ENCODE measurements around the gene FRZB. TPM values are rescaled to one million over a fixed set of nuclear protein-coding genes. Genes with fewer than 3 reads are reported as not detected.

Gene FRZB
- total and polyA plus RNA-seq, 9 of the 15 experiments (the other 6 are each of a cell fraction or from before 2014, with no cell fraction given), result 0.01 to 0.05 (median 0.03) TPM; not detected in 6

- no peak for TF ChIP-seq KDM5B (IDR thresholded peaks at IDR 0.05; ENCODE audit: insufficient replicate concordance, low read depth, low read length)
- no peak for TF ChIP-seq PTBP1 (IDR thresholded peaks at IDR 0.05; ENCODE audit: low read depth, low read length)
- TF ChIP-seq MYC (IDR thresholded peaks at IDR 0.05; ENCODE audit: low read depth, low read length), result no peak
- no peak for TF ChIP-seq MYC (CRISPR knock-in tag; IDR thresholded peaks at IDR 0.05; ENCODE audit: borderline replicate concordance, low read depth)
- no peak for TF ChIP-seq HMGN3 (IDR thresholded peaks at IDR 0.05; ENCODE audit: borderline replicate concordance, extremely low read depth, insufficient read length, low read depth, low read length)
- TF ChIP-seq ZNF165 (CRISPR knock-in tag; IDR thresholded peaks at IDR 0.05; ENCODE audit: borderline replicate concordance), result no peak
- TF ChIP-seq POLR2A (conservative IDR thresholded peaks at IDR 0.05), result no peak
- no peak for TF ChIP-seq MITF (IDR thresholded peaks at IDR 0.05)
- no peak for TF ChIP-seq SMARCA5 (IDR thresholded peaks at IDR 0.05)
- TF ChIP-seq ZNF197 (CRISPR knock-in tag; IDR thresholded peaks at IDR 0.05; ENCODE audit: low read depth), result no peak
- TF ChIP-seq, protein P1, sequence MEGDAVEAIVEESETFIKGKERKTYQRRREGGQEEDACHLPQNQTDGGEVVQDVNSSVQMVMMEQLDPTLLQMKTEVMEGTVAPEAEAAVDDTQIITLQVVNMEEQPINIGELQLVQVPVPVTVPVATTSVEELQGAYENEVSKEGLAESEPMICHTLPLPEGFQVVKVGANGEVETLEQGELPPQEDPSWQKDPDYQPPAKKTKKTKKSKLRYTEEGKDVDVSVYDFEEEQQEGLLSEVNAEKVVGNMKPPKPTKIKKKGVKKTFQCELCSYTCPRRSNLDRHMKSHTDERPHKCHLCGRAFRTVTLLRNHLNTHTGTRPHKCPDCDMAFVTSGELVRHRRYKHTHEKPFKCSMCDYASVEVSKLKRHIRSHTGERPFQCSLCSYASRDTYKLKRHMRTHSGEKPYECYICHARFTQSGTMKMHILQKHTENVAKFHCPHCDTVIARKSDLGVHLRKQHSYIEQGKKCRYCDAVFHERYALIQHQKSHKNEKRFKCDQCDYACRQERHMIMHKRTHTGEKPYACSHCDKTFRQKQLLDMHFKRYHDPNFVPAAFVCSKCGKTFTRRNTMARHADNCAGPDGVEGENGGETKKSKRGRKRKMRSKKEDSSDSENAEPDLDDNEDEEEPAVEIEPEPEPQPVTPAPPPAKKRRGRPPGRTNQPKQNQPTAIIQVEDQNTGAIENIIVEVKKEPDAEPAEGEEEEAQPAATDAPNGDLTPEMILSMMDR (IDR thresholded peaks at IDR 0.05 in 2 of 3, conservative IDR thresholded peaks at IDR 0.05 in 1 of 3; ENCODE audit: insufficient read depth in 2 of 3, low read depth in 1 of 3, low read length in 3 of 3), result peak; percentile 36 to 72 (median 47); a peak in 4 of 6 replicates
These were observed 81.7 kb downstream of the FRZB start (continued) for GRCh38 chr2:182784777-182785176.

All from K562 (cell line).